IMR-90 (cell line): ENCODE measurements around the gene SLC4A3. TPM values are rescaled to one million over a fixed set of nuclear protein-coding genes. Genes with fewer than 3 reads are reported as not detected.

Experiments used
- ATAC-seq: fragments of 200-7000 bp; cut with Tn5 transposase; 2 replicates; pipeline ENCODE4 v1.9.1; 2020; ENCODE audit warnings: low read depth, mild to moderate bottlenecking, moderate library complexity
- BruUV-seq: library from RNA; stranded (reverse); fragments of 400-500 nt; replicated peaks from 2 replicates; lab custom pipeline; 2021; lab: Mats Ljungman, UMichigan
- CTCF ChIA-PET: fragments of 300-600 bp; formaldehyde crosslinking; extraction: SDS; loops from one replicate; lab custom pipeline; 2021; ENCODE audit warnings: antibody characterized with exemption; lab: Yijun Ruan, JAX
- POLR2A ChIA-PET: fragments of 300-600 bp; sonication (Branson Sonifier 250); formaldehyde crosslinking; loops from one replicate; lab custom pipeline; 2022; ENCODE audit warnings: antibody characterized with exemption; ENCODE audit not compliant: unreplicated experiment; lab: Charles Lee
- DNase-seq: peaks from one replicate; pipeline ENCODE4 v3.0.0; 2013
- H2AFZ ChIP-seq: replicated peaks from 2 replicates; pipeline ENCODE3; 2013; ENCODE audit warnings: low read length, mild to moderate bottlenecking; ENCODE audit not compliant: poor library complexity
- H2AK5ac ChIP-seq: 2 replicates; pipeline ENCODE4 v1.6.1; 2013; ENCODE audit warnings: low read depth, low read length, inconsistent platforms
- H2AK9ac ChIP-seq: replicated peaks from 2 replicates; pipeline ENCODE3; 2013; ENCODE audit warnings: mild to moderate bottlenecking, low read depth, low read length, moderate library complexity; ENCODE audit not compliant: poor library complexity
- H2BK120ac ChIP-seq: 2 replicates; pipeline ENCODE4 v1.6.1; 2013; ENCODE audit warnings: low read depth, low read length, inconsistent platforms
- H2BK15ac ChIP-seq: 3 replicates; pipeline ENCODE4 v1.6.1; 2013; ENCODE audit warnings: low read depth, low read length, inconsistent platforms
- H2BK20ac ChIP-seq: 2 replicates; pipeline ENCODE4 v1.6.1; 2013; ENCODE audit warnings: low read depth, mild to moderate bottlenecking, inconsistent platforms, low read length, moderate library complexity
- H2BK5ac ChIP-seq: 2 replicates; pipeline ENCODE4 v1.6.1; 2013; ENCODE audit warnings: mild to moderate bottlenecking, low read depth, low read length, inconsistent platforms; ENCODE audit not compliant: poor library complexity, severe bottlenecking
- H3K14ac ChIP-seq: replicated peaks from 2 replicates; pipeline ENCODE4 v1.6.1; 2013; ENCODE audit warnings: low read depth, low read length, inconsistent platforms
- H3K18ac ChIP-seq: 2 replicates; pipeline ENCODE4 v1.6.1; 2013; ENCODE audit warnings: low read depth, low read length, control low read depth
- H3K23ac ChIP-seq: 2 replicates; pipeline ENCODE4 v1.6.1; 2013; ENCODE audit warnings: low read depth, low read length, inconsistent platforms
- H3K27ac ChIP-seq: 2 replicates; pipeline ENCODE4 v1.5.1; 2013; ENCODE audit warnings: mild to moderate bottlenecking, control low read depth, low read length; ENCODE audit not compliant: insufficient read depth
- H3K27me3 ChIP-seq: 2 replicates; pipeline ENCODE4 v1.6.1; 2013; ENCODE audit warnings: low read length; ENCODE audit not compliant: control insufficient read depth, insufficient read depth
- H3K36me3 ChIP-seq: 2 replicates; pipeline ENCODE4 v1.6.1; 2013; ENCODE audit warnings: low read length, mixed read lengths; ENCODE audit not compliant: control insufficient read depth, insufficient read depth
- H3K4ac ChIP-seq: 2 replicates; pipeline ENCODE4 v1.6.1; 2013; ENCODE audit warnings: low read depth, low read length, inconsistent platforms
- H3K4me1 ChIP-seq: 2 replicates; pipeline ENCODE4 v1.6.1; 2013; ENCODE audit warnings: low read length, mixed read lengths; ENCODE audit not compliant: control insufficient read depth, insufficient read depth
- H3K4me2 ChIP-seq: 2 replicates; pipeline ENCODE4 v1.6.1; 2013; ENCODE audit warnings: low read depth, mild to moderate bottlenecking, control low read depth, low read length, moderate library complexity
- H3K4me3 ChIP-seq: 2 replicates; pipeline ENCODE4 v1.5.1; 2013; ENCODE audit warnings: low read depth, mild to moderate bottlenecking, control low read depth, low read length, moderate library complexity; ENCODE audit not compliant: insufficient read depth
- H3K56ac ChIP-seq: 2 replicates; pipeline ENCODE4 v1.6.1; 2013; ENCODE audit warnings: low read length, inconsistent platforms; ENCODE audit not compliant: insufficient read depth; ENCODE audit errors: extremely low read depth
- H3K79me1 ChIP-seq, 2 experiments: 2 replicates each; pipeline ENCODE4 v1.6.1; 2013; ENCODE audit warnings: low read length in 2 of 2, inconsistent platforms in 1 of 2, low read depth in 1 of 2
- H3K9ac ChIP-seq: 2 replicates; pipeline ENCODE4 v1.6.1; 2013; ENCODE audit warnings: low read depth, low read length, control low read depth
- H3K9me1 ChIP-seq: 2 replicates; pipeline ENCODE4 v1.6.1; 2013; ENCODE audit warnings: low read length, inconsistent platforms; ENCODE audit not compliant: insufficient read depth
- H3K9me3 ChIP-seq: 2 replicates; pipeline ENCODE4 v1.6.1; 2013; ENCODE audit warnings: low read length; ENCODE audit not compliant: control insufficient read depth, insufficient read depth
- H4K20me1 ChIP-seq: 2 replicates; pipeline ENCODE4 v1.6.1; 2013; ENCODE audit warnings: low read length, inconsistent platforms; ENCODE audit not compliant: insufficient read depth
- H4K5ac ChIP-seq: 2 replicates; pipeline ENCODE4 v1.6.1; 2013; ENCODE audit warnings: mild to moderate bottlenecking, low read depth, low read length, control low read depth
- H4K8ac ChIP-seq, 2 experiments: 2 replicates each; pipeline ENCODE4 v1.6.1; 2013; ENCODE audit warnings: low read depth in 2 of 2, low read length in 2 of 2, control low read depth in 1 of 2, inconsistent platforms in 1 of 2
- H4K91ac ChIP-seq: 2 replicates; pipeline ENCODE4 v1.6.1; 2013; ENCODE audit warnings: low read depth, low read length, inconsistent platforms; ENCODE audit not compliant: insufficient read depth
- CHD1 ChIP-seq: IDR thresholded peaks from 2 replicates; pipeline ENCODE4 v1.6.1; 2012; ENCODE audit warnings: low read depth, low read length, improper control_type of control experiment
- NFE2L2 ChIP-seq: fragments of 150-350 bp; IDR thresholded peaks from 2 replicates; pipeline ENCODE4 v1.6.1; 2016; ENCODE audit warnings: low read depth, mild to moderate bottlenecking, low read length
- POLR2A ChIP-seq: IDR thresholded peaks from 2 replicates; pipeline ENCODE4 v1.6.1; 2012; ENCODE audit warnings: mild to moderate bottlenecking, low read depth, low read length
- WGBS, 2 experiments: methylation state at CpG; one replicate each; pipeline versions ENCODE4 v1.1.5 to v1.1.7; 2013; ENCODE audit warnings: missing lambda C conversion rate in 2 of 2; ENCODE audit not compliant: insufficient read length in 1 of 2; ENCODE audit errors: extremely low coverage in 2 of 2; 5-methylcytosine and 5-hydroxymethylcytosine counted together
- dilution Hi-C: fragments of 300-500 bp; cut with HindIII; formaldehyde crosslinking; loops from one replicate; pipeline ENCODE4 v1.14.3; 2018; ENCODE audit warnings: low sequenced_read_pairs; ENCODE audit not compliant: unreplicated experiment
- in situ Hi-C: fragments of 300-500 bp; cut with MboI; formaldehyde crosslinking; loops from 3 replicates; pipeline ENCODE4 v1.14.3; 2019; ENCODE audit warnings: low sequenced_read_pairs, inconsistent platforms, mixed read lengths
- intact Hi-C: fragments of 100-400 bp; cut with micrococcal nuclease; formaldehyde crosslinking; loops from 2 replicates; pipeline ENCODE4 v1.10.0; 2022
- polyA plus RNA-seq, 3 experiments: library from polyadenylated mRNA; depleted of rRNA; stranded (reverse); fragments of >200 nt; gene quantifications; 2 replicates each; pipeline ENCODE4 v1.2.3, GENCODE V29; 2012; ENCODE audit warnings: low replicate concordance in 1 of 3
- total RNA-seq: library from RNA; depleted of rRNA; stranded (reverse); fragments of >200 nt; gene quantifications from 2 replicates; pipeline ENCODE4 v1.2.3, GENCODE V29; 2012

SLC4A3 gene
- total and polyA plus RNA-seq, 2 of the 4 experiments (the other 2 are of a cell fraction): 0.90 to 6.1 TPM

GRCh38 chr2:219658196-219658846 lies 30.9 kb downstream of the SLC4A3 start:
- ATAC-seq: peak; percentile 55
- Histone ChIP-seq H3K9me3 (peaks cover 4% of the 10 kb centered on the region), H3K18ac (no peak overlapping the region), H2AK9ac (no peak overlapping the region), H4K8ac (no peak overlapping the region), H2BK5ac (no peak overlapping the region), H3K9me1 (no peaks in the 10 kb centered on the region), H4K91ac (no peak overlapping the region), H3K79me1 (no peaks in the 10 kb centered on the region), H4K5ac (no peak overlapping the region), H4K20me1 (no peaks in the 10 kb centered on the region), H3K4me3 (no peak overlapping the region), H3K4me2 (no peak overlapping the region; the same call in 1 of the 2 replicates), H2AK5ac (no peak overlapping the region), H3K4me1 (peaks cover 4% of the 10 kb centered on the region; the same call in 1 of the 2 replicates), H3K9ac (no peak overlapping the region), H3K4ac (no peak overlapping the region), H3K27ac (no peak overlapping the region), H2BK120ac (0 out of 2 replicates have a peak overlapping the region, but pooled peaks have one; percentile 14), H2BK20ac (0 out of 2 replicates have a peak overlapping the region, but pooled peaks have one; percentile 43), H3K23ac (no peak overlapping the region), H2AFZ (no peak overlapping the region), H3K36me3 (no peaks in the 10 kb centered on the region), H3K56ac (no peak overlapping the region), H2BK15ac (no peak overlapping the region), H3K27me3 (peaks cover 2% of the 10 kb centered on the region; the same call in 1 of the 2 replicates), H3K14ac (no peak overlapping the region)
- intact Hi-C loops (no loop called here), in situ Hi-C loops (no loop called here), dilution Hi-C loops (no loop called here)
- CTCF ChIA-PET: no interaction called here
- peak; percentile 52 for DNase-seq
- no TSS peak for BruUV-seq
- WGBS, 2 experiments: 79% methylated on average over 3 of the region's 7 CpGs; no CpG with 5 or more reads in 1 of the 2 experiments
- TF ChIP-seq CHD1 (no peak), POLR2A (no peak), NFE2L2 (0 out of 2 replicates have a peak, but pooled peaks have one; percentile 19)
- POLR2A ChIA-PET: no interaction called here
